Retinal pigment epithelial cell (primary cell): ENCODE results near the gene BIRC7.

Experiments used
- DNase-seq: peaks from one replicate; pipeline ENCODE4 v3.0.0-alpha.2; 2010; ENCODE audit warnings: low read depth
- H3K4me3 ChIP-seq: 2 replicates; pipeline ENCODE4 v1.5.1; 2011; ENCODE audit warnings: mild to moderate bottlenecking, low read length, control low read depth, moderate library complexity
- TF ChIP-seq, protein P1 (sequence below): conservative IDR thresholded peaks from 2 replicates; pipeline ENCODE4 v1.5.1; 2011; ENCODE audit warnings: low read depth, low read length, control low read depth, inconsistent platforms

Gene BIRC7

DNA sequence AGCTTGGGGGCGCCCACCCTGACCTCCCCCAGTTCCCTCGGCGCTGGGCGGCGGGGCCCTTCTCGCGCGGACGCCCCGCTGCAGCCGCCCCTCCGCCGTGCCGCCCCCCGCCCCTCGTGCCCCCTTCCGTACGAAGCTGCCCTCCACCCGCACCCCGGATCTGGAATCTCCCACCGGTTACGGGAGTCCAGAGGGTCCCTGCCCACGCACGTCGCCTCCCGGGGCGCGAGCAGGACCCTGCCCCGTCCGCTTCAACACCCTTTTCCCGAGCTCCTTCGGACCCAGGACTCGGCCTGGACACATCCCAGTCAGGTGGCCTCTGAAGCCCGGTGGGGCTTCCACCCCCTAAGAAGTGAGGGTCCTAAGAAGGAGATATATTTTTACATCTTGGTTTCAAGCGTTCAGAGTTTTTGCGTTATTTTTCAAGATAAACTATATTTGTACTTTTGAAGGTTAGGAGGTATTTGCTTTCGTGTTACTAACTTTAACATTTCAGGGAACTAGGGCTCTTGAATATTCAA, 37.4 kb downstream of the BIRC7 start:
- no peak for DNase-seq
- H3K4me3 ChIP-seq = peak overlapping the region; percentile 92
- TF ChIP-seq, protein P1, sequence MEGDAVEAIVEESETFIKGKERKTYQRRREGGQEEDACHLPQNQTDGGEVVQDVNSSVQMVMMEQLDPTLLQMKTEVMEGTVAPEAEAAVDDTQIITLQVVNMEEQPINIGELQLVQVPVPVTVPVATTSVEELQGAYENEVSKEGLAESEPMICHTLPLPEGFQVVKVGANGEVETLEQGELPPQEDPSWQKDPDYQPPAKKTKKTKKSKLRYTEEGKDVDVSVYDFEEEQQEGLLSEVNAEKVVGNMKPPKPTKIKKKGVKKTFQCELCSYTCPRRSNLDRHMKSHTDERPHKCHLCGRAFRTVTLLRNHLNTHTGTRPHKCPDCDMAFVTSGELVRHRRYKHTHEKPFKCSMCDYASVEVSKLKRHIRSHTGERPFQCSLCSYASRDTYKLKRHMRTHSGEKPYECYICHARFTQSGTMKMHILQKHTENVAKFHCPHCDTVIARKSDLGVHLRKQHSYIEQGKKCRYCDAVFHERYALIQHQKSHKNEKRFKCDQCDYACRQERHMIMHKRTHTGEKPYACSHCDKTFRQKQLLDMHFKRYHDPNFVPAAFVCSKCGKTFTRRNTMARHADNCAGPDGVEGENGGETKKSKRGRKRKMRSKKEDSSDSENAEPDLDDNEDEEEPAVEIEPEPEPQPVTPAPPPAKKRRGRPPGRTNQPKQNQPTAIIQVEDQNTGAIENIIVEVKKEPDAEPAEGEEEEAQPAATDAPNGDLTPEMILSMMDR = no peak

DNA sequence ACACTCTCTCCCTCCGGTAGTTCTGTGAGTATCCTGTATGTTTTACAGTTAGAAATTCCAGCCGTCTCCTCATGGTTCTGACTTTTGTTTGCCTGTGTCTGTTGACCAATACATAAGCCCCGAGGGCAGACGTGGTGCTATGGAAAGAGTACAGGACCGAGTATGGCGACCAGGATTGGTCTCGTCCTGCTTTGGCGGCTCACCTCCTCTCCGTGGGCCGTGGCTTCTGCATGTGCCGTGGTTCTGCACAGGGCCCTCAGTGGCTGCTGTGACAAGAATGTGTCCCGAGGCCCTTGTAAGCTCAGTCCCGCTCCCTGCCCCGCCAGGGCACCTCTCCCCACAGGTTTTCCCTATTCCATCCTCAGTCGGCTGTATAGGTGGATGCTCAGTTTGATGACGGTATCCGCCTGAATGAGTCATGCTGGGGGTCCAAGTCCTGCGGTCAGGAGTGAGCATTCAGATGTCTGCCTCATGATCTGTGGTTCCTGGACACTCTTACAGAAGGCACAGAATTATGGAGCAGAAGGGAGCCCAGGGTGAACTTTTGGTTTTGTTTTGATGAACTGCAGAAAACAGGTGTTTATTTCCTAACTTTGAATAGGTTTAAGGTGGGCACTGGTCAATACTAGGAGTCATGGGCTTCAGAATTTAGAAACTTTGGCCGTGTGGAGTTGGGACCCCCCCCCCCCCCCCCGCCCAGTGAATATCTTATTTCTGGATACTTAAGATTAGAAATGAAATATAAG, 38.1 kb downstream of the BIRC7 start:
- TF ChIP-seq, protein P1 = no peak
- DNase-seq = no peak
- H3K4me3 ChIP-seq = peak overlapping the region; percentile 92

DNA sequence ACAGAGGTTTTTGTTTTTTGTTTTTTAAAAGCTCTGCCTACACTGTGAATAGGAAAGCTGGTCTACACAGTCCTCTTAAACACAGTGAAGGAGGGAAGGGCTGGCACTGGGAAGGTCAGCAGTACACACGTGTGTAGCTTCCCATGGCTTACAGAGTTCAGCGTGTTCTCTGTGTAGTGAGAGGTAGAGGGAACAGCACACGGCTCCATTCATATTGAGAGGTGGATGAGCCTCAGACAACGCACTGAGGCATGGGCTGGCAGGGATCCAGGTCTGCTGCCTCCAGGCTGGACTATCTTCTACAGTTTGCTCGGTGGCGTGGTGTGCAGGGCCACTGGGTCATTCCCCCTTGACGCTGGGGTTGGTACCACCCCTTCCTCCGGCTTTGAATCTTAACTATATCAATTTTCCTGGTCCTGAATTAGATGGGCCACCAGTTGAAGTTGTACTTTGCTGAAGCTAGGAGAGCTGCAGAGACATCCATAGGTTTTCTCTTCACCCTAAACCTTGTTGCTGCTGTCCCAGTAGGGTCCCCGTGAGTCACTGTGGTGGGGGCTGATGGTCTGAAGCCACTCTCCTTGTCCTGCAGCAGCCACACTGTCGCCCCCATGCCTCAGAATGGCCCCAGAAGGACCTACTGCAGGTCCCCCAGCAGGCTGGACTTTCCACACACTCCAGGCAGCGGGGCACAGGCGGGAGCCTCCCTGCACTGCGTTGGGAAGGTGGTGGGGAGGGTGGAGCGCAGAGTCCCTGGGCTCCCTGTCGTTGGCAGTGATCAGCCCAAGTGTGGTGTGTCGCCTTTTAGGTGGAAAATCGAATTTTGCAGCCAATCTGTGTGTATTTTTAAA, 38.9 kb downstream of the BIRC7 start:
- DNase-seq = no peak
- H3K4me3 ChIP-seq = no peak overlapping the region
- TF ChIP-seq, protein P1 = no peak

DNA sequence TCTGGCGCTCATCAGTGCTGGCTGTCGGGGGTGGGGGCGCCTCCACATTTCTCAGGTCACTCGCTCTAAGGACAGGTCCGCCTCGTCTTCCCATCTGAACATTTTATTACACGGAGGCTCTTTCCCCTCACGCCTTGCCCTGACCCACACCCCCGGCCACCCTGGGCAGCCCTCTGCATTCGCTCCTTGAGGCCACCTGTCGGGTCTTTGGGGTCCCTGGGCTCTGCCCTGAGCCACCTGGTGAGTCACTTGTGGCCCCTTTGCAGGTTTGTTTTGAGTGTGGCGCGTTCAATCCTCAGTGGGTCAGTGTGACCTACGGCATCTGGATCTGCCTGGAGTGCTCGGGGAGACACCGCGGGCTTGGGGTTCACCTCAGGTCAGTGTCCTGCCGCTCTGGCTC, 40.1 kb downstream of the BIRC7 start:
- DNase-seq = no peak
- TF ChIP-seq, protein P1 = no peak
- H3K4me3 ChIP-seq = no peak overlapping the region

DNA sequence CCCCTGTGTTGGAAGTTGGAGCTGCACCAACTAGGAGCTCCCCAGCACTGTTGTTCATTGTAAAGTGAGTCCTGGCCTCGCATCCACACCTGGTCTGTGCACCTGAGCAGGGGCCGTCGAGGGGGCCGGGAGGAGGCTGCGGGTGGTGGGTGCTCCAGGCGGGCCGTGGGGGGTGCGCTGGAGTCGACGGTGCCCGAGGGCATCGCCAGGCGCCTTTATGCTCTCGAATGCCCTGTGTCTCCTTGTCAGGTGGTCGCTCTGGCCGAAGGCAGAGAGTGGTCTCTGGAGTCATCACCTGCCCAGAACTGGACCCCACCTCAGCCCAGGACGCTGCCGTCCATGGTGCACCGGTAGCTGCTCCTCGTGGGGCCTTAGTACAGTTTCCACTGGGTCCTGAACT, 41.3 kb downstream of the BIRC7 start:
- TF ChIP-seq, protein P1 = no peak
- H3K4me3 ChIP-seq = no peak overlapping the region
- DNase-seq = no peak

DNA sequence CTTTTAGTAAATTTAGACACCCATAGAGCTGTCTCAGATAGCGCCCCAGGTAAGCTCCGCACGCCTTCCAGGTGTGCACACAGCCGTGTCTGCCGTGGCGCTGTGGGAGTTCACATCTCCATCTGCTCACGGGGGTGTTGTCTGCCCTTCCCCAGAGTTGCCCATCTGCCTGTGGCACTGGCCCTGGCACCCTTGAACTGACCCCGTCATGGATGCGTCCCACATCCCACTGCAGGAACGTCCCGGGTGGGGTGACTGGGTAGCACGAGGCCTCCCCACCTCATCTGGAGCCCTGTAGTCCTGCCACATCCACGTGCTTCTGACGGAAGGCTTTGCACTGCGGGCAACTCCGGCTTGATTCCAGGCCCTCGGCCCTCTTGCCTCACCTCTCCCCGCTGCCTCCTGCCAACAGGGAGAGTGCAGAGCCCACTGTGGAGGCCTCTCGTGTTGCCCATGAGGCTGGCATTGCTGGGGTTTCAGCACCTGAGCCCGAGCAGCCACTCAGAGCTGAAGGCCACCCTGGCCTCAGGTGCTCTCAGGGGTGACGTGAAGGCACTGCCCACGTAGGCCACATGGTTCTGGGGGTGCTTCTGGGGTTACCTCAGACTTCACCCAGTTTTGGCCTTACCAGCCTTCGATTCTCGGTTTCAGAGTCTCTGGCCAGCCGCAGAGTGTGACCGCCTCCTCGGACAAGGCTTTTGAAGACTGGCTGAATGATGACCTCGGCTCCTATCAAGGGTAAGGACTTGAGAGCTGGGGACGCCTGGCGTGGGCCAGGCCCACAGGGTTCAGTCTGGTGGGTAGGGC, 42.0 kb downstream of the BIRC7 start:
- H3K4me3 ChIP-seq = no peak overlapping the region
- TF ChIP-seq, protein P1 = no peak

More for the DNA sequence above, 42.0 kb downstream of the BIRC7 start:
- DNase-seq = no peak
